GM23248 (cell line): ENCODE data around the gene USP31. TPM values are rescaled to one million over a fixed set of nuclear protein-coding genes. Genes with fewer than 3 reads are reported as not detected.
"Not testable (repeated sequence)": the region's sequence is repeated elsewhere in the genome, so short reads cannot be mapped to it uniquely, and the experiment has no call there.

ENCODE experiments used
- DNase-seq: peaks from one replicate; pipeline ENCODE4 v3.0.0-alpha.2; 2015
- H2AFZ ChIP-seq: fragments of 200-600 bp; sonication (generic); 2 replicates; pipeline ENCODE4 v1.6.1; 2016; ENCODE audit warnings: antibody characterized with exemption
- H3F3A ChIP-seq: fragments of 200-600 bp; sonication (generic); 2 replicates; pipeline ENCODE4 v1.6.1; 2016; ENCODE audit warnings: mild to moderate bottlenecking, antibody characterized with exemption, mixed run types; ENCODE audit not compliant: insufficient read depth
- H3K27ac ChIP-seq: fragments of 200-600 bp; sonication (generic); 2 replicates; pipeline ENCODE4 v1.5.1; 2016; ENCODE audit warnings: mild to moderate bottlenecking
- H3K27me3 ChIP-seq: fragments of 200-600 bp; sonication (generic); replicated peaks from 2 replicates; pipeline ENCODE4 v1.6.1; 2016; ENCODE audit warnings: mild to moderate bottlenecking; ENCODE audit not compliant: insufficient read depth
- H3K36me3 ChIP-seq: fragments of 200-600 bp; sonication (generic); 2 replicates; pipeline ENCODE4 v1.6.1; 2016; ENCODE audit warnings: low read depth, mild to moderate bottlenecking
- H3K4me1 ChIP-seq: fragments of 200-600 bp; sonication (generic); 2 replicates; pipeline ENCODE4 v1.6.1; 2016; ENCODE audit warnings: mild to moderate bottlenecking; ENCODE audit not compliant: insufficient read depth
- H3K4me2 ChIP-seq: fragments of 200-600 bp; sonication (generic); one replicate; pipeline ENCODE4 v1.6.1; 2016; ENCODE audit warnings: mild to moderate bottlenecking; ENCODE audit not compliant: unreplicated experiment
- H3K4me3 ChIP-seq: fragments of 200-600 bp; sonication (generic); 2 replicates; pipeline ENCODE4 v1.5.1; 2016; ENCODE audit warnings: mild to moderate bottlenecking
- H3K79me2 ChIP-seq: fragments of 200-600 bp; sonication (generic); 2 replicates; pipeline ENCODE4 v1.6.1; 2016; ENCODE audit warnings: mild to moderate bottlenecking; ENCODE audit not compliant: insufficient read depth
- H3K9ac ChIP-seq: fragments of 200-600 bp; sonication (generic); 2 replicates; pipeline ENCODE4 v1.6.1; 2016; ENCODE audit warnings: mild to moderate bottlenecking
- H3K9me2 ChIP-seq: fragments of 200-600 bp; sonication (generic); 2 replicates; pipeline ENCODE4 v1.6.1; 2016; ENCODE audit warnings: mixed run types, mild to moderate bottlenecking, moderate library complexity; ENCODE audit not compliant: insufficient read depth
- H3K9me3 ChIP-seq: fragments of 200-600 bp; sonication (generic); one replicate; pipeline ENCODE4 v1.6.1; 2017; ENCODE audit warnings: low read depth
- H4K20me1 ChIP-seq: fragments of 200-600 bp; sonication (generic); 2 replicates; pipeline ENCODE4 v1.6.0; 2016; ENCODE audit not compliant: insufficient read depth
- EZH2 ChIP-seq: fragments of 200-600 bp; sonication (generic); IDR thresholded peaks from 2 replicates; pipeline ENCODE4 v1.6.1; 2018; ENCODE audit warnings: antibody characterized with exemption, mild to moderate bottlenecking; ENCODE audit not compliant: insufficient read depth, poor library complexity, severe bottlenecking
- EZH2phosphoT487 ChIP-seq: fragments of 200-600 bp; sonication (generic); IDR thresholded peaks from 2 replicates; pipeline ENCODE4 v1.6.1; 2018; ENCODE audit warnings: antibody characterized with exemption, moderate library complexity, mild to moderate bottlenecking, low read depth; ENCODE audit not compliant: insufficient read depth
- WGBS, 2 experiments: methylation state at CpG; one replicate each; pipeline ENCODE4 v1.1.6; 2015 to 2017; ENCODE audit warnings: low lambda C conversion rate in 2 of 2, low coverage in 1 of 2; ENCODE audit errors: missing lambda C conversion rate in 2 of 2; 5-methylcytosine and 5-hydroxymethylcytosine counted together
- in situ Hi-C: fragments of 300-500 bp; cut with MboI; formaldehyde crosslinking; loops from 2 replicates; pipeline ENCODE4 v1.15.0; 2020
- polyA plus RNA-seq: library from polyadenylated mRNA; unstranded; fragments of >200 nt; fragmentation: Nextera tagmentation; extraction: Ambion mirVana; gene quantifications from 2 replicates; pipeline ENCODE4 v1.2.1, GENCODE V29; 2016
- total RNA-seq: library from RNA; depleted of rRNA; stranded (reverse); fragments of >200 nt; shearing (Covaris generic); gene quantifications from 2 replicates; pipeline ENCODE4 v1.2.3, GENCODE V29; 2014

Gene USP31
- total and polyA plus RNA-seq, 2 experiments from 2014 or later, result 0.88 to 6.6 TPM

DNA sequence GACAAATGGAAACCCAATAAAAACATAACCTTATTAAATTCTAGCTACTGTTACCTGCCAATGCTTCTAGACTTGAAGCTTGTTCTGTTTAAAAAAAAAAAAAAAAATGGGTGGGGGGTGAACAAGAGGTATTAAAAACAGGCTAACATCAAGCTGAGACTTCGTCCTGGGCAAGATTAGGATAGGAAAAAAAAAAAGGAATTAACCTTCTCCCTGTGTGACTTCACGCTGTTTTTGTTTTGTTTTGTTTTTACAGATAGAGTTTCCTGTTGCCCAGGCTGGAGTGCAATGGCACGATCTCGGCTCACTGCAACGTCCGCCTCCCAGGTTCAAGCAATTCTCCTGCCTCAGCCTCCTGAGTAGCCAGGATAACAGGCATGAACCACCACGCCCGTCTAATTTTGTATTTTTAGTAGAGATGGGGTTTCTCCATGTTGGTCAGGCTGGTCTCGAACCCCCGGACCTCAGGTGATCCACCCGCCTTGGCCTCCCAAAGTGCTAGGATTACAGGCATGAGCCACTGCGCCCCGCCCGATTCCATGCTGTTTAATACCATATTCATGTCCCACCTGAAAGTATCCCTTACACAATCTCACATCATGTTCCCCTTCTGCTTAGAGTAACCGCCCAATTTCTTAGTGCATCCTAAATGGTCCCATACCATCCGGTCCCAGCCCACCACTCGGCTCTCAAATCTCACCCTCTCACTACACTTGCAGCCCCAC is 2.2 kb downstream of the USP31 start:
- no peak overlapping the region for H3K4me2 ChIP-seq
- H3K9ac ChIP-seq, result no peak overlapping the region
- no peaks in the 10 kb centered on the region for H3K27me3 ChIP-seq
- no peak overlapping the region for H2AFZ ChIP-seq
- no peaks in the 10 kb centered on the region for H3K9me2 ChIP-seq
- 0 out of 2 replicates have a peak, but pooled peaks cover 3% of the 10 kb centered on the region for H4K20me1 ChIP-seq
- peaks cover 18% of the 10 kb centered on the region for H3K4me1 ChIP-seq
- TF ChIP-seq EZH2phosphoT487 (no peak), EZH2 (no peak)
- H3K9me3 ChIP-seq, result no peaks in the 10 kb centered on the region
- no peak overlapping the region for H3K4me3 ChIP-seq
- 94 to 95% methylated on average over 17 of the region's 17 CpGs for WGBS, 2 experiments
- peaks cover 63% of the 10 kb centered on the region for H3K79me2 ChIP-seq
- 0 out of 2 replicates have a peak, but pooled peaks cover 5% of the 10 kb centered on the region for H3F3A ChIP-seq
- H3K36me3 ChIP-seq, result no peaks in the 10 kb centered on the region
- H3K27ac ChIP-seq, result no peak overlapping the region
- in situ Hi-C loops, result no loop called here
- DNase-seq, result no peak

DNA sequence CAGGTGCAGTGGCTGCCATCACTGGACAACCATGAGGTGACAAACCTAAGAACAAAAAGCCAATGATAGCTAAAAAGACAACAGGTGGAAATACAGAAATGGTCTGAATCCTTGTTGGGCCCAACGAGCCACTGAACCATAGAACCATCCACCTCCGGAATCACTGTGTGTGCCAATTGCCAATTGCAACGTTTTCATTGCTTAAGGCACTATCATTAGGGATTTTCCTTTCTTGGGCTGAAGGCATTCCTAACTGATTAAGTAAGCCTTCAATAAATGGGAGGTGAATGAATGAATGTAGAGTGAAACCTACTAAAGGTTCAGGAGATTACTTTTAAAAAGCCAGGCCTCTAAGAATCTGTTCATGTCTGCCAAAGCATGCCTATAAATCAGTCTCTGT is 3.6 kb downstream of the USP31 start:
- 0 out of 2 replicates have a peak overlapping the region, but pooled peaks have one; percentile 7 for H3K27ac ChIP-seq
- 0 out of 2 replicates have a peak, but pooled peaks cover 3% of the 10 kb centered on the region for H4K20me1 ChIP-seq

GRCh38 chr16:23145186-23145585 is 4.1 kb downstream of the USP31 start:
- Histone ChIP-seq H2AFZ (no peak overlapping the region), H3K4me3 (no peak overlapping the region), H3K27me3 (no peaks in the 10 kb centered on the region), H3K4me2 (peak overlapping the region; percentile 21), H3K27ac (no peak overlapping the region), H3K9me2 (no peaks in the 10 kb centered on the region), H4K20me1 (0 out of 2 replicates have a peak, but pooled peaks cover 3% of the 10 kb centered on the region), H3F3A (0 out of 2 replicates have a peak, but pooled peaks cover 5% of the 10 kb centered on the region), H3K79me2 (peaks cover 82% of the 10 kb centered on the region), H3K4me1 (peaks cover 18% of the 10 kb centered on the region), H3K36me3 (no peaks in the 10 kb centered on the region), H3K9me3 (no peaks in the 10 kb centered on the region), H3K9ac (no peak overlapping the region)
- in situ Hi-C loops, result no loop called here
- WGBS, 2 experiments, result 82 to 84% methylated on average over 6 of the region's 6 CpGs
- no peak for DNase-seq
- TF ChIP-seq EZH2phosphoT487, result no peak
- TF ChIP-seq EZH2, result no peak

More for the DNA sequence above, 3.6 kb downstream of the USP31 start:
- in situ Hi-C loops, result no loop called here
- H3K4me3 ChIP-seq, result no peak overlapping the region
- peaks cover 18% of the 10 kb centered on the region for H3K4me1 ChIP-seq
- WGBS, 2 experiments, result 16 to 24% methylated on average over 3 of the region's 3 CpGs
- H3K9me3 ChIP-seq, result no peaks in the 10 kb centered on the region
- H3K4me2 ChIP-seq, result peak overlapping the region; percentile 21
- no peaks in the 10 kb centered on the region for H3K9me2 ChIP-seq
- no peak overlapping the region for H2AFZ ChIP-seq
- H3K9ac ChIP-seq, result no peak overlapping the region
- peaks cover 78% of the 10 kb centered on the region for H3K79me2 ChIP-seq
- no peaks in the 10 kb centered on the region for H3K27me3 ChIP-seq
- H3K36me3 ChIP-seq, result no peaks in the 10 kb centered on the region
- H3F3A ChIP-seq, result 0 out of 2 replicates have a peak, but pooled peaks cover 5% of the 10 kb centered on the region
- DNase-seq, result peak; percentile 76
- TF ChIP-seq EZH2 (no peak), EZH2phosphoT487 (no peak)

DNA sequence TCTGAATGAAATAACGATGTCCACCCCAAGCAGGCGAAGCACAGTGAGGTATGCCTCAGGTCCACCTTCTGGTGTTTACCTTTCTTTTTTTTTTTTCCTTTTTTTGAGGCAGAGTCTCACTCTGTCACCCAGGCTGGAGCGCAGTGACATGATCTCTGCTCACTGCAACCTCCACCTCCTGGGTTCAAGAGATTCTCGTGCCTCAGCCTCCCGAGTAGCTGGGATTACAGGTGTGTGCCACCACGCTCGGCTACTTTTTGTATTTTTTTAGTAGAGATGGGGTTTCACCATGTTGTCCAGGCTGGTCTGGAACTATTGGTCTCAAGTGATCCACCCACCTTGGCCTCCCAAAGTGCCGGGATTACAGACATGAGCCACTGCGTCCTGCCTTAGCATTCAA is 4.9 kb downstream of the USP31 start:
- H3K36me3 ChIP-seq, H3K9ac ChIP-seq, H3F3A ChIP-seq, H3K9me3 ChIP-seq, H3K27ac ChIP-seq, H3K27me3 ChIP-seq, in situ Hi-C loops, H3K4me3 ChIP-seq, DNase-seq, H3K9me2 ChIP-seq, H2AFZ ChIP-seq, H4K20me1 ChIP-seq, H3K4me2 ChIP-seq: not testable (repeated sequence)
- Histone ChIP-seq H3K79me2 (peaks cover 90% of the 10 kb centered on the region), H3K4me1 (peaks cover 18% of the 10 kb centered on the region)
- WGBS, 2 experiments, result 97 to 99% methylated on average over 9 of the region's 9 CpGs

DNA sequence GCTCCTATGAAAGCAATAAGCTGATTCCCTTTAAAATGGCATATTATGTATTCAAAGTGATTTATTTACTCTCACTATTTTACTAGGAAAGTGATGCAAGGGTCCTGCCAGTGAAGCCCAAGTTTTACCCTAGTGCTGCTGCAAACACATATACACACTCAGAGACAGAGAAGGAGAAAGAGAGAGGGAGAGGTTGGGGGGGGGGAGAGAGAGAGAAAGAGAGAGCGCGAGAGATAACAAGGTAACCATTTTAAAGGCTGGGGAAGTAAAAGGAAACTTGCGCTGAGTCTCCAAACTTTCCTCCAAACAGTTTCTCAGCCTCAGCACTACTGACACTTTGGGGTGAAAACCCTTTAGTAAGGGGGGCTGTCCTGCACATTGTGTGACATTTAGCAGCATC is 5.9 kb downstream of the USP31 start:
- H3K27ac ChIP-seq, result no peak overlapping the region
- H3K4me3 ChIP-seq, result no peak overlapping the region
- H3K9me3 ChIP-seq, result no peaks in the 10 kb centered on the region
- TF ChIP-seq EZH2 (no peak), EZH2phosphoT487 (no peak)
- H4K20me1 ChIP-seq, result 0 out of 2 replicates have a peak, but pooled peaks cover 3% of the 10 kb centered on the region
- DNase-seq, result no peak
- peaks cover 18% of the 10 kb centered on the region for H3K4me1 ChIP-seq
- H3K9ac ChIP-seq, result no peak overlapping the region
- peaks cover 98% of the 10 kb centered on the region for H3K79me2 ChIP-seq
- H3K27me3 ChIP-seq, result no peaks in the 10 kb centered on the region
- H2AFZ ChIP-seq, result no peak overlapping the region
- in situ Hi-C loops, result no loop called here
- no peak overlapping the region for H3K4me2 ChIP-seq
- 87 to 95% methylated on average over 3 of the region's 3 CpGs for WGBS, 2 experiments
- no peaks in the 10 kb centered on the region for H3K9me2 ChIP-seq
- H3F3A ChIP-seq, result 0 out of 2 replicates have a peak, but pooled peaks cover 5% of the 10 kb centered on the region
- no peaks in the 10 kb centered on the region for H3K36me3 ChIP-seq
